ENCODE results near the gene FBXO42. TPM values are rescaled to one million over a fixed set of nuclear protein-coding genes. Genes with fewer than 3 reads are reported as not detected.

Gene FBXO42
- total and polyA plus RNA-seq, 2 donors (not counting 3 experiments of a cell fraction or from before 2014, with no cell fraction given): 16.3 to 20.4 TPM

DNA sequence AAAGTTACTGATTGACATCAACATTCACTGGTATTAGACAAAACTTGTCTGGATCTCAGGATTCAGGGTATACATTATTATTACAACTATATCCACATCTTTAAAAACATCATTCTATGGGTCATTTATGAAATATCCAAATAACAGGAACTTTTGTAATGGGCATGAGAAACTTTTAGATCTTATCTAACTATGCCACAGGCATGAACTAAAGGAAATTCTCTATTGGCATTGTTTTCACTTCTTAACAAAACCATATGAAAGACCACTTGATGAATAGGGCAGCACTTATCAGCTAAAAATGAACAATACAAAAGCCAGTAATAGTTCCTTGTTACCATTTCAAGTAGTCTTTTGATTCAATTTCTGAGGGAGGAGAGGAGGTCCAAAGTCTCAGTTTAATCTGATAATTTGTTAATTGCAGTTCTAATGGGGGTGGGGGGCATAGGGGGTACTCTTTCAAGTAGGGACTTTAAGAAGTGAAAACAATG lies 84.5 kb downstream of the FBXO42 start:
- TF ChIP-seq CTCF (IDR thresholded peaks at IDR 0.05; ENCODE audit: extremely low read depth in 1 of 2, insufficient read depth in 1 of 2, low read depth in 1 of 2, low read length in 2 of 2): no peak
- no peak for TF ChIP-seq POLR2A (IDR thresholded peaks at IDR 0.05; ENCODE audit: low read depth, low read length)
- peak; percentile 36 for TF ChIP-seq JUN (IDR thresholded peaks at IDR 0.05; ENCODE audit: borderline replicate concordance, insufficient read depth, insufficient read length, low read depth)
- no peak for TF ChIP-seq POLR2AphosphoS5 (IDR thresholded peaks at IDR 0.05; ENCODE audit: insufficient read depth, low read depth, low read length)
- peak; percentile 72 for TF ChIP-seq GATA2 (IDR thresholded peaks at IDR 0.05; ENCODE audit: insufficient read depth, insufficient read length, low read depth, low read length)
- peaks cover 2% of the 10 kb centered on the region for H4K20me1 ChIP-seq (replicated peaks; ENCODE audit: control insufficient read depth, extremely low read depth, insufficient read depth, low read length)
- BruUV-seq (replicated peaks): no TSS peak
- no peak overlapping the region for H2AFZ ChIP-seq (ENCODE audit: low read depth, low read length)
- H3K4me3 ChIP-seq (replicated peaks in 1 of 3; ENCODE audit: insufficient read depth in 1 of 3, low read depth in 1 of 3, low read length in 3 of 3): no peak overlapping the region
- dilution Hi-C loops (cut with MboI; ENCODE audit: extremely low pct_ligation_motif_present, low sequenced_read_pairs) (no loop called here), intact Hi-C loops (cut with micrococcal nuclease) (loop anchor here (2.0 to 5.0 kb wide), 2 partner anchors 19 to 85 kb away; partner anchors contain the start of gene FBXO42)
- peak; percentile 83 for DNase-seq (ENCODE audit: low read depth, low spot score)
- H3K9me3 ChIP-seq (replicated peaks; ENCODE audit: control insufficient read depth, insufficient read depth, low read length): no peaks in the 10 kb centered on the region
- H3K27me3 ChIP-seq (ENCODE audit: control insufficient read depth in 2 of 2, insufficient read depth in 2 of 2, low read length in 2 of 2): no peaks in the 10 kb centered on the region
- POLR2A ChIA-PET: no interaction called here
- CTCF ChIA-PET: interaction anchor here (1.0 to 1.7 kb wide), 2 partner anchors 95 to 195 kb away, joined by 3 to 4 read pairs; partner anchors contain the start of gene FAM131C
- peak overlapping the region; percentile 10 for H3K4me2 ChIP-seq (ENCODE audit: insufficient read depth, low read length)
- peaks cover 27% of the 10 kb centered on the region for H3K4me1 ChIP-seq (ENCODE audit: control insufficient read depth, extremely low read depth, insufficient read depth, low read length)
- no peak overlapping the region for H3K27ac ChIP-seq (ENCODE audit: insufficient read depth, low read depth, low read length)
- no peaks in the 10 kb centered on the region for H3K79me2 ChIP-seq (ENCODE audit: control insufficient read depth, insufficient read depth, low read length)
- no peak overlapping the region for H3K9ac ChIP-seq (replicated peaks; ENCODE audit: extremely low read depth, insufficient read depth, low read length)
- peak; percentile 76 for FAIRE-seq
- no peaks in the 10 kb centered on the region for H3K9me1 ChIP-seq (replicated peaks; ENCODE audit: control insufficient read depth, extremely low read depth, insufficient read depth, low read length)
- no peaks in the 10 kb centered on the region for H3K36me3 ChIP-seq (ENCODE audit: control insufficient read depth in 2 of 2, extremely low read depth in 1 of 2, insufficient read depth in 2 of 2, low read length in 2 of 2)

Data from endothelial cell of umbilical vein (primary cell).